B cell (primary cell): ENCODE measurements around the gene BRD4. TPM values are rescaled to one million over a fixed set of nuclear protein-coding genes. Genes with fewer than 3 reads are reported as not detected.

Experiments used
- ATAC-seq: fragments of 200-7000 bp; cut with Tn5 transposase; one replicate; pipeline ENCODE4 v1.10.0; 2021; ENCODE audit warnings: low read depth, mild to moderate bottlenecking, moderate number of reproducible peaks, moderate library complexity
- CTCF ChIA-PET: fragments of 350-600 bp; sonication (Branson Sonifier 250); formaldehyde crosslinking; loops from one replicate; lab custom pipeline; 2021; ENCODE audit warnings: antibody characterized with exemption, inconsistent platforms; lab: Charles Lee
- POLR2A ChIA-PET: fragments of 350-600 bp; sonication (Branson Sonifier 250); formaldehyde crosslinking; loops from one replicate; lab custom pipeline; 2021; ENCODE audit warnings: antibody characterized with exemption; lab: Charles Lee
- DNase-seq: peaks from one replicate; pipeline ENCODE4 v3.0.0; 2013
- H2AFZ ChIP-seq: 2 replicates; pipeline ENCODE4 v1.6.1; 2012; ENCODE audit warnings: mild to moderate bottlenecking, low read depth, low read length; ENCODE audit not compliant: insufficient read depth, poor library complexity, severe bottlenecking
- H3K27ac ChIP-seq, 2 donors: 1 replicate in 1 of 2; 2 replicates in 1 of 2; pipeline ENCODE4 v1.5.1; 2012 to 2013; ENCODE audit warnings: low read length in 2 of 2, mild to moderate bottlenecking in 2 of 2, moderate library complexity in 1 of 2
- H3K27me3 ChIP-seq, 4 experiments: fragments of 200-600 bp in 1 of 4; sonication (generic) in 1 of 4; replicated peaks in 1 of 4; 1 replicate in 2 of 4; 2 replicates in 2 of 4; pipeline versions ENCODE4 v1.6.1 to v1.7.0; 2013 to 2016; ENCODE audit warnings: low read length in 3 of 4, mild to moderate bottlenecking in 2 of 4, mixed read lengths in 1 of 4, moderate library complexity in 1 of 4; ENCODE audit not compliant: insufficient read depth in 4 of 4, control insufficient read depth in 3 of 4; ENCODE audit errors: control extremely low read depth in 1 of 4
- H3K36me3 ChIP-seq, 2 experiments: replicated peaks in 1 of 2; 1 replicate in 1 of 2; 2 replicates in 1 of 2; pipeline versions ENCODE4 v1.6.1 to v1.7.1; 2013; ENCODE audit warnings: low read length in 1 of 2; ENCODE audit not compliant: insufficient read depth in 2 of 2, control insufficient read depth in 1 of 2; ENCODE audit errors: control extremely low read depth in 1 of 2, extremely low read depth in 1 of 2
- H3K4me1 ChIP-seq, 2 donors: fragments of 200-600 bp in 1 of 2; sonication (generic) in 1 of 2; 1 replicate in 1 of 2; 2 replicates in 1 of 2; pipeline versions ENCODE4 v1.5.1 to v1.6.1; 2013 to 2017; ENCODE audit warnings: low read length in 2 of 2; ENCODE audit not compliant: control insufficient read depth in 2 of 2, insufficient read depth in 2 of 2
- H3K4me2 ChIP-seq: replicated peaks from 2 replicates; pipeline ENCODE3; 2012; ENCODE audit warnings: mild to moderate bottlenecking, low read depth, low read length; ENCODE audit not compliant: poor library complexity, severe bottlenecking
- H3K4me3 ChIP-seq, 5 experiments: fragments of 200-600 bp in 1 of 5; sonication (generic) in 1 of 5; 1 replicate in 3 of 5; 2 replicates in 2 of 5; pipeline versions ENCODE4 v1.5.1 to v1.7.0; 2011 to 2016; ENCODE audit warnings: low read length in 4 of 5, mild to moderate bottlenecking in 4 of 5, low read depth in 2 of 5, control low read depth in 1 of 5, moderate library complexity in 1 of 5; ENCODE audit not compliant: insufficient read depth in 1 of 5; ENCODE audit errors: control extremely low read depth in 1 of 5, extremely low read depth in 1 of 5
- H3K79me2 ChIP-seq: fragments of 200-600 bp; sonication (generic); one replicate; pipeline ENCODE4 v1.6.0; 2016; ENCODE audit warnings: low read length; ENCODE audit not compliant: control insufficient read depth, insufficient read depth
- H3K9ac ChIP-seq: fragments of 200-600 bp; sonication (generic); 2 replicates; pipeline ENCODE4 v1.6.1; 2017; ENCODE audit warnings: mild to moderate bottlenecking, low read length, moderate library complexity
- H3K9me3 ChIP-seq, 3 donors: one replicate each; pipeline versions ENCODE4 v1.6.1 to v1.7.1; 2013; ENCODE audit warnings: low read length in 2 of 3; ENCODE audit not compliant: control insufficient read depth in 2 of 3, insufficient read depth in 1 of 3; ENCODE audit errors: control extremely low read depth in 1 of 3
- H4K20me1 ChIP-seq: 2 replicates; pipeline ENCODE4 v1.6.0; 2012; ENCODE audit warnings: mild to moderate bottlenecking, low read length; ENCODE audit not compliant: insufficient read depth, control insufficient read depth, poor library complexity, severe bottlenecking
- H3K27ac Mint-ChIP-seq: one replicate; pipeline ENCODE4 v1.8.0; 2021; ENCODE audit warnings: mixed read lengths
- H3K27me3 Mint-ChIP-seq: one replicate; pipeline ENCODE4 v1.8.0; 2021; ENCODE audit warnings: mixed read lengths
- H3K4me1 Mint-ChIP-seq: one replicate; pipeline ENCODE4 v1.8.0; 2021; ENCODE audit warnings: mixed read lengths
- H3K4me3 Mint-ChIP-seq: one replicate; pipeline ENCODE4 v1.8.0; 2021; ENCODE audit warnings: mixed read lengths
- H3K9me3 Mint-ChIP-seq: one replicate; pipeline ENCODE4 v1.8.0; 2022; ENCODE audit warnings: mixed read lengths; ENCODE audit not compliant: insufficient read depth
- EZH2 ChIP-seq: IDR thresholded peaks from 2 replicates; pipeline ENCODE4 v1.6.1; 2012; ENCODE audit warnings: borderline replicate concordance, low read depth, mild to moderate bottlenecking, moderate library complexity, low read length; ENCODE audit not compliant: insufficient read depth, poor library complexity, severe bottlenecking
- WGBS: methylation state at CpG from one replicate; pipeline ENCODE4 v1.1.5; 2013; ENCODE audit warnings: missing lambda C conversion rate; ENCODE audit not compliant: insufficient coverage; 5-methylcytosine and 5-hydroxymethylcytosine counted together
- intact Hi-C: fragments of 100-400 bp; cut with micrococcal nuclease; formaldehyde crosslinking; loops from one replicate; pipeline ENCODE4 v1.10.0; 2022
- polyA plus RNA-seq: library from polyadenylated mRNA; depleted of rRNA; stranded (reverse); fragments of >200 nt; gene quantifications from 2 replicates; pipeline ENCODE4 v1.2.3, GENCODE V29; 2012
- total RNA-seq, 2 donors: library from RNA; stranded (reverse); fragments of 120-200 nt in 1 of 2; gene quantifications; 1 replicate in 1 of 2; 2 replicates in 1 of 2; pipeline versions ENCODE4 v1.2.3 to v1.2.4, GENCODE V29; 2013 to 2022
- TF ChIP-seq, protein P1 (sequence below): fragments of 200-600 bp; IDR thresholded peaks from one replicate; pipeline ENCODE4 v1.8.0; 2022; ENCODE audit warnings: antibody characterized with exemption, mild to moderate bottlenecking

BRD4 gene
- total and polyA plus RNA-seq, 2 donors (not counting 1 experiment from before 2014, with no cell fraction given): 30.7 to 209 TPM

DNA sequence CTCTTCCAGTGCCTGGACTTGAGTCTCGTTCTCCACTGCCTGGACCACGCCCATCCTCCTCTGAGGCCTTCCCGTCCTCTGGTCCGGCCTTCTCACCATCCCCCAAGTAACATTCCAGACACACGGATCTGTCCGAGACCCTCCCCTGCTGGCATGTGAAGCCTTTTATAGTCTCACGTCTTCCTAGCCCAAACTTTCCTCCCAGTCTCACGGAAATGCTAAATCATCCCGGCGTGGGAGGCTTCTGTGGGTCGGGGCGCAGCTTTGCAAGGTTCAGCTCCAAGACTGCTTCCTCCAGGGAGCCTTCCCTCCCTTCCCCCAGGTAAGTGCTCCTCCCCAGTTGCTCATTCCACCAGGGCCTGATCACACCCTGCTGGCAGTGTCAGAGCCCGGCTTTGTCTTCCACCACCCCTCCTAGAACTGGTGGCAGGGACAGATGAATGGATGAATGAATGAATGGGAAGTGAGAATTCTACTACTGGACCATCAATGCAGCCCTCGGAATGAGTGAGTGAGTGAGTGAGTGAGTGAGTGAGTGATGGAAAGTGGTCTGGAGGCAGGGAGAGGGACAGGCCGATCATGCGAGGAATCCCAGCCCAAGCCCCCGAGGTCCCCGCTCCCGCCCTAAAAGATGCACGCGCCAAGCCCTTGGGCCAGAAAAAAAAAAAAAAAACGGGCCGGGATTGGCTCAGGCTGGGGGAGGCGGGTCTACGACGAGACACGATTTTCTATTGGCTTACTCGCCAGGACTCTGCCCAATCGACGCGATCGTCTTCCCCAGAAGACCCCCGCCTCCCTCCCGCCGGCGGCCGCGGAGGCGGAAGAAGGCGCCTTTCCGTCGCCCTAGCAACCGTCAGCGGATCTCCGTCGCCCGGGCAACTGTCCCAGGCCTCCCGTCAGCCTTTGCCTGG, 109.3 kb downstream of the BRD4 start:
- no peaks in the 10 kb centered on the region for H3K9me3 Mint-ChIP-seq
- H3K27ac ChIP-seq: no peak overlapping the region
- H3K4me3 Mint-ChIP-seq: peak overlapping the region; percentile 91
- H4K20me1 ChIP-seq: no peaks in the 10 kb centered on the region
- H3K79me2 ChIP-seq: no peaks in the 10 kb centered on the region
- H3K9ac ChIP-seq: peak overlapping the region; percentile 64
- ChIA-PET CTCF (no interaction called here), POLR2A (interaction anchor here (0.6 kb wide), 1 partner anchor 47 kb away, joined by 10 read pairs; no protein-coding TSS in a partner anchor)
- DNase-seq (peak; percentile 89), ATAC-seq (peak; percentile 99)
- intact Hi-C loops: no loop called here
- no peaks in the 10 kb centered on the region for H3K9me3 ChIP-seq
- peak overlapping the region; percentile 53 for H3K27ac Mint-ChIP-seq
- peaks cover 18% of the 10 kb centered on the region for H3K27me3 Mint-ChIP-seq
- peaks cover 0 to 19% (median 5%) of the 10 kb centered on the region in 4 experiments for H3K27me3 ChIP-seq
- peaks cover 16 to 17% of the 10 kb centered on the region in 2 donors for H3K4me1 ChIP-seq
- H3K36me3 ChIP-seq: no peaks in the 10 kb centered on the region
- 2% methylated on average over 47 of the region's 48 CpGs for WGBS
- H3K4me1 Mint-ChIP-seq: peaks cover 18% of the 10 kb centered on the region
- peak overlapping the region; percentile 99 for H3K4me2 ChIP-seq
- peak overlapping the region; percentile 30 to 70 (median 57) for H3K4me3 ChIP-seq
- TF ChIP-seq, protein P1, sequence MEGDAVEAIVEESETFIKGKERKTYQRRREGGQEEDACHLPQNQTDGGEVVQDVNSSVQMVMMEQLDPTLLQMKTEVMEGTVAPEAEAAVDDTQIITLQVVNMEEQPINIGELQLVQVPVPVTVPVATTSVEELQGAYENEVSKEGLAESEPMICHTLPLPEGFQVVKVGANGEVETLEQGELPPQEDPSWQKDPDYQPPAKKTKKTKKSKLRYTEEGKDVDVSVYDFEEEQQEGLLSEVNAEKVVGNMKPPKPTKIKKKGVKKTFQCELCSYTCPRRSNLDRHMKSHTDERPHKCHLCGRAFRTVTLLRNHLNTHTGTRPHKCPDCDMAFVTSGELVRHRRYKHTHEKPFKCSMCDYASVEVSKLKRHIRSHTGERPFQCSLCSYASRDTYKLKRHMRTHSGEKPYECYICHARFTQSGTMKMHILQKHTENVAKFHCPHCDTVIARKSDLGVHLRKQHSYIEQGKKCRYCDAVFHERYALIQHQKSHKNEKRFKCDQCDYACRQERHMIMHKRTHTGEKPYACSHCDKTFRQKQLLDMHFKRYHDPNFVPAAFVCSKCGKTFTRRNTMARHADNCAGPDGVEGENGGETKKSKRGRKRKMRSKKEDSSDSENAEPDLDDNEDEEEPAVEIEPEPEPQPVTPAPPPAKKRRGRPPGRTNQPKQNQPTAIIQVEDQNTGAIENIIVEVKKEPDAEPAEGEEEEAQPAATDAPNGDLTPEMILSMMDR: no peak
- TF ChIP-seq EZH2: no peak
- H2AFZ ChIP-seq: peak overlapping the region; percentile 74

DNA sequence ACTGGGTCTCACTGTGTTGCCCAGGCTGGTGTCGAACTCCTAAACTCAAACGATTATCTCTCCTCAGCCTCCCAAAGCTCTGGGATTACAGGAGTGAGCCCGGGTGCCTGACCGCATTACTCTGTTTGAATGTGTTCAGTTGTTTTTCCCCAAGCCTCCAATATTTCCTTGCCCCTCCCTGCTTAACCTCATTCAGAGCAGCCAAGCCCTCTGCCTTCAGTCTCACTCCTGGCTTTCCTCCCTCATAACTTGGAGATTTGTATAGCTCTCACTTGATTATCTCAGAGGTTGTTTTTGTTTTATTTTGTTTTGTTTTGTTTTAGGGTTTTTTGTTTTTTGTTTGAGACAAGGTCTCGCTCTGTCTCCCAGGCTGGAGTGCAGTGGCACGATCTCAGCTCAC, 111.5 kb downstream of the BRD4 start:
- Mint-ChIP-seq H3K4me3 (no peak overlapping the region), H3K9me3 (no peaks in the 10 kb centered on the region), H3K27ac (no peak overlapping the region), H3K4me1 (peaks cover 18% of the 10 kb centered on the region), H3K27me3 (peaks cover 14% of the 10 kb centered on the region)
- Histone ChIP-seq H3K27ac (no peak overlapping the region), H4K20me1 (no peaks in the 10 kb centered on the region), H3K4me2 (no peak overlapping the region), H3K4me1 (peaks cover 16 to 17% of the 10 kb centered on the region in 2 donors), H3K9ac (no peak overlapping the region), H2AFZ (no peak overlapping the region), H3K27me3 (peaks cover 0 to 19% (median 5%) of the 10 kb centered on the region in 4 experiments), H3K9me3 (no peaks in the 10 kb centered on the region), H3K36me3 (no peaks in the 10 kb centered on the region), H3K4me3 (no peak overlapping the region), H3K79me2 (no peaks in the 10 kb centered on the region)
- WGBS: no CpG with 5 or more reads among the region's 6 CpGs
- no peak for DNase-seq
- ChIA-PET CTCF (interaction anchor here (0.8 kb wide), 1 partner anchor 357 kb away, joined by 3 read pairs; no protein-coding TSS in a partner anchor), POLR2A (interaction anchor here (0.8 kb wide), 1 partner anchor 617 kb away, joined by 7 read pairs; no protein-coding TSS in a partner anchor)
- intact Hi-C loops: no loop called here
- no peak for ATAC-seq
- TF ChIP-seq EZH2: no peak
- TF ChIP-seq, protein P1: no peak
